HepG2 (cell line): ENCODE measurements around the gene CCL27. TPM values are rescaled to one million over a fixed set of nuclear protein-coding genes. Genes with fewer than 3 reads are reported as not detected.

ENCODE experiments used
- CREM ChIP-seq, 2 experiments: sonication (generic) in 1 of 2; formaldehyde crosslinking in 1 of 2; IDR thresholded peaks; 2 replicates each; pipeline versions ENCODE4 v1.4.0 to v1.6.1; 2016 to 2020; ENCODE audit warnings: antibody characterized with exemption in 1 of 2, mild to moderate bottlenecking in 1 of 2, missing genetic modification reagents in 1 of 2
- EZH2 ChIP-seq: conservative IDR thresholded peaks from 2 replicates; pipeline ENCODE4 v1.6.1; 2012; ENCODE audit warnings: mild to moderate bottlenecking, low read depth, low read length, moderate library complexity
- GTF3A ChIP-seq: sonication (generic); formaldehyde crosslinking; conservative IDR thresholded peaks from 2 replicates; pipeline ENCODE4 v1.4.0; 2020; ENCODE audit warnings: mild to moderate bottlenecking, missing genetic modification reagents
- HOMEZ ChIP-seq: IDR thresholded peaks from 2 replicates; pipeline ENCODE4 v1.6.1; 2016; ENCODE audit warnings: low read depth
- IRF2 ChIP-seq: IDR thresholded peaks from 2 replicates; pipeline ENCODE4 v1.6.1; 2018; ENCODE audit warnings: missing genetic modification reagents, missing compliant biosample characterization
- KLF16 ChIP-seq, 2 experiments: sonication (generic) in 1 of 2; formaldehyde crosslinking in 1 of 2; IDR thresholded peaks; 2 replicates each; pipeline versions ENCODE4 v1.6.1 to v1.8.0; 2016 to 2023; ENCODE audit warnings: missing genetic modification reagents in 2 of 2, missing compliant biosample characterization in 1 of 2
- NBN ChIP-seq: fragments of 450-650 bp; conservative IDR thresholded peaks from 2 replicates; pipeline ENCODE4 v1.6.1; 2017
- NFKBIZ ChIP-seq: IDR thresholded peaks from 2 replicates; pipeline ENCODE4 v1.6.1; 2018; ENCODE audit warnings: missing genetic modification reagents, missing compliant biosample characterization
- NFYB ChIP-seq: sonication (generic); formaldehyde crosslinking; IDR thresholded peaks from 2 replicates; pipeline ENCODE4 v1.4.0; 2020; ENCODE audit warnings: missing genetic modification reagents
- RXRB ChIP-seq: IDR thresholded peaks from 2 replicates; pipeline ENCODE4 v1.6.1; 2016; ENCODE audit warnings: borderline replicate concordance, missing genetic modification reagents, missing compliant biosample characterization
- ZBTB39 ChIP-seq: sonication (generic); formaldehyde crosslinking; IDR thresholded peaks from 2 replicates; pipeline ENCODE4 v1.5.0; 2020; ENCODE audit warnings: missing genetic modification reagents
- ZNF142 ChIP-seq: sonication (generic); formaldehyde crosslinking; IDR thresholded peaks from 2 replicates; pipeline ENCODE4 v1.4.0; 2020; ENCODE audit warnings: missing genetic modification reagents
- ZNF724P ChIP-seq: sonication (generic); formaldehyde crosslinking; IDR thresholded peaks from 2 replicates; pipeline ENCODE4 v1.8.0; 2022; ENCODE audit warnings: missing genetic modification reagents, borderline replicate concordance
- ZNF839 ChIP-seq: sonication (generic); formaldehyde crosslinking; IDR thresholded peaks from 2 replicates; pipeline ENCODE4 v1.4.0; 2020; ENCODE audit warnings: missing genetic modification reagents, mild to moderate bottlenecking, borderline replicate concordance
- ZNF850 ChIP-seq: sonication (generic); formaldehyde crosslinking; conservative IDR thresholded peaks from 2 replicates; pipeline ENCODE4 v1.9.0; 2021; ENCODE audit warnings: mild to moderate bottlenecking, missing genetic modification reagents
- ZSCAN29 ChIP-seq: sonication (generic); formaldehyde crosslinking; conservative IDR thresholded peaks from 2 replicates; pipeline ENCODE4 v1.4.0; 2020; ENCODE audit warnings: mild to moderate bottlenecking, missing genetic modification reagents
- ZZZ3 ChIP-seq: sonication (generic); formaldehyde crosslinking; IDR thresholded peaks from 2 replicates; pipeline ENCODE4 v1.4.0; 2020; ENCODE audit warnings: missing genetic modification reagents, mild to moderate bottlenecking, borderline replicate concordance
- polyA plus RNA-seq, 8 experiments: library from polyadenylated mRNA; depleted of rRNA in 3 of 8; stranded (reverse) in 7 of 8; unstranded in 1 of 8; fragments of >200 nt; fragmentation: Illumina TruSeq in 4 of 8; extraction: Trizol in 4 of 8; gene quantifications; 2 replicates each; pipeline versions ENCODE4 v1.2.1 to v1.2.3, GENCODE V29; 2011 to 2016; ENCODE audit warnings: low read depth in 4 of 8, missing spikeins in 1 of 8, mixed read lengths in 1 of 8; ENCODE audit not compliant: insufficient read depth in 1 of 8
- total RNA-seq, 5 experiments: library from RNA; depleted of rRNA; stranded (reverse); fragments of >200 nt; fragmentation: Illumina TruSeq; extraction: Trizol; gene quantifications; 2 replicates each; pipeline ENCODE4 v1.2.3, GENCODE V29; 2016; ENCODE audit warnings: low read depth in 1 of 5

CCL27 gene
- total and polyA plus RNA-seq, 2 of the 13 experiments (the other 11 are each of a cell fraction or from before 2014, with no cell fraction given), result not detected

GRCh38 chr9:34701769-34702736, 39.6 kb upstream of the CCL27 start (continued):
- no peak for TF ChIP-seq ZNF724P
- no peak for TF ChIP-seq RXRB (CRISPR knock-in tag)
- TF ChIP-seq NBN, result no peak
- TF ChIP-seq ZNF850 (CRISPR knock-in tag), result no peak
- no peak for TF ChIP-seq NFKBIZ (CRISPR knock-in tag)
- TF ChIP-seq EZH2, result no peak
- no peak for TF ChIP-seq ZBTB39 (CRISPR knock-in tag)
- TF ChIP-seq ZZZ3 (CRISPR knock-in tag), result no peak
- TF ChIP-seq GTF3A (CRISPR knock-in tag), result no peak
- TF ChIP-seq CREM (IDR thresholded peaks at IDR 0.05), result no peak
- no peak for TF ChIP-seq CREM (CRISPR knock-in tag; IDR thresholded peaks at IDR 0.05)
- no peak for TF ChIP-seq NFYB (CRISPR knock-in tag)
- peak; percentile 33; the same call in 1 of the 2 replicates for TF ChIP-seq HOMEZ (CRISPR knock-in tag)
- no peak for TF ChIP-seq ZNF839 (CRISPR knock-in tag)
- no peak for TF ChIP-seq ZSCAN29 (CRISPR knock-in tag)
- TF ChIP-seq KLF16 (CRISPR knock-in tag; IDR thresholded peaks at IDR 0.05), result peak in 1 of 2 experiments; percentile 47; a peak in 1 of 4 replicates
- TF ChIP-seq ZNF142 (CRISPR knock-in tag), result no peak
- 0 out of 2 replicates have a peak, but pooled peaks have one; percentile 14 for TF ChIP-seq IRF2 (CRISPR knock-in tag)
